ENCODE measurements around the gene PCBP4. TPM values are rescaled to one million over a fixed set of nuclear protein-coding genes. Genes with fewer than 3 reads are reported as not detected.

The PCBP4 gene
- total RNA-seq, 4 donors from 2014 or later = 31.3 to 44.7 (median 37.7) TPM

DNA sequence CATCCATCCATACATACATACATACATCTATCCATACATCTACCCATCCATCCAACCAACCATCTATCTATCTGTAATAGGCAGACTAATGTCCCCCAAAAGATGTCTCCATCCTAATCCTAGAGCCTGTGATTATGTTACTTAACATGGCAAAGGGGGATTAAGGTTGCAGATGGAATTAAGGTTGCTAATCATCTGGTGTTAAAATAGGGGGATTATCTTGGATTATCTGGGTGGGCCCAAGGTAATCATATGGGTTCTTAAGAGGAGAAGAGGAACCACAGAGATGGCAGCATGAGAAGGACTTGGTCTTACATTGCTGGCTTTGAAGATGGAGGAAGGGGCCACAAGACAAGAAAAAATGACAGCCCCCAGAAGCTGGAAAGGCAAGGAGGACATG lies 43.2 kb upstream of the PCBP4 start:
- no peak for TF ChIP-seq CTCF (IDR thresholded peaks at IDR 0.05)
- no peak for TF ChIP-seq POLR2A (IDR thresholded peaks at IDR 0.05)
- no peaks in the 10 kb centered on the region for H3K9me3 ChIP-seq
- no peaks in the 10 kb centered on the region for H3K27me3 ChIP-seq
- no peak for DNase-seq
- H3K4me1 ChIP-seq = peaks cover 0 to 12% (median 0%) of the 10 kb centered on the region in 4 donors
- no peak overlapping the region for H3K4me3 ChIP-seq
- no peaks in the 10 kb centered on the region for H3K36me3 ChIP-seq
- H3K27ac ChIP-seq = no peak overlapping the region

DNA sequence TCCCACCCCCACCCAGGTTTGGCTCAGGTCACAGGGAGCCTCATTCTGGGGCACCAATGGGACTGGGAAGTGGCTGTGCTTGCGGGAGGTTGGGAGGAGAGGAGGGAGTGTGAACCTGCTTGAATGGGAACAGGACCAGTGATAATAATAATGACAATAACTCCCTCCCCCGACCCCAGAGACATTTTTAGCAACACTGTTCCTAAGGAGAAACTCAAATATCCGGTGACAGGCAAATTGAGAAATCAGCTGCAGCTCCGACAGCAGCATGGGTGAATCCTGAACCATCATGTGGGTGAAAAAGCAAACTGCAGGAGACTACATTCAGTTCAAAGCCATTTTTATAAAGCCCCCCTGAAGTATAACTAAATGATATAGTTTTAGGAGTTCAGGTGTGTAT lies 40.0 kb upstream of the PCBP4 start:
- DNase-seq = no peak
- TF ChIP-seq POLR2A (IDR thresholded peaks at IDR 0.05) (no peak), CTCF (IDR thresholded peaks at IDR 0.05) (no peak)
- Histone ChIP-seq H3K36me3 (no peaks in the 10 kb centered on the region), H3K27me3 (no peaks in the 10 kb centered on the region), H3K4me3 (no peak overlapping the region), H3K27ac (no peak overlapping the region), H3K9me3 (no peaks in the 10 kb centered on the region), H3K4me1 (peaks cover 0 to 15% (median 0%) of the 10 kb centered on the region in 4 donors)

- Histone ChIP-seq H3K27me3 (no peaks in the 10 kb centered on the region), H3K4me3 (no peak overlapping the region), H3K9me3 (no peaks in the 10 kb centered on the region), H3K4me1 (peaks cover 0 to 15% (median under 1%) of the 10 kb centered on the region in 4 donors), H3K27ac (no peak overlapping the region), H3K36me3 (no peaks in the 10 kb centered on the region)
- no peak for TF ChIP-seq POLR2A (IDR thresholded peaks at IDR 0.05)
- no peak for TF ChIP-seq CTCF (IDR thresholded peaks at IDR 0.05)
- no peak for DNase-seq
These were observed 39.5 kb upstream of the PCBP4 start for GRCh38 chr3:52006820-52007133.

DNA sequence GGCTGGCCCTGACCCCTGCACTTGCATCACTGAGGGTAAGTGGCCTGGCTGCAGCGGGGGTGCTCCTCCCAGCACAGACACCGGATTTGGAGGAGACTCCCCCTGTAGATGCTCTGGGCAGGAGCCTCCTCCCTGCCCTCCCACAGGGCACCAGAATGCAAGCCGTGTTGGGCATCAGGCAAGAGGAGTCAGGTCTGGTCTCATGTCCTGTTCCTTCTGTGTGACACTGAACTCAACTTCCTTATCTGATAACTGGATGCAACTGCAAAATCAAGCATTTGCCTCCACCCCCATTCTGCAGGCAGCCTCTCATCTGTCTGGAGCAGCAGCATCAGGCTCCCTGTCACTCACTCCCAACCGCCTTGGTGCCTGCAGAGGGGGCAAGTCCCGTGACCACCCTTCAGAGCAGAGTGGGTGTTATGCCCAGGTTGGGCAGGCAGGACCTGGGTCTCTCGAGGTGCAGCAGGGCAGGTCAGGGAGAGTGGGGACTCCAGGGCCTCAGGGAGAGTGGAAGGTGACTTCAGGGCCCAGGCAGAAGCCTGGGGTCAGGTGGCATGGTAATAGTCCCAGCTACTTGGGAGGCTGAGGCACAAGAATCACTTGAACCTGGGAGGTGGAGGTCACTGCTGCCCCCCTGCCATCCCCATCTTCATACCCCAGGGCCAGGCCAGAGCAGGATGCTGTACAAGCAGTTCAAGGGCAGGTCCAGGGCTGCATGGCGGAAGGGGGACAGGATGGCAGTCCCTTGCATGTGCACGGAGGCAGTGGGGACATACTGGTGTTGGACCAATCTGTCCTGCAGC lies 39.0 kb upstream of the PCBP4 start:
- TF ChIP-seq POLR2A (IDR thresholded peaks at IDR 0.05) (no peak), CTCF (IDR thresholded peaks at IDR 0.05) (no peak)
- Histone ChIP-seq H3K27ac (peak overlapping the region in 2 of 4 donors; percentile 3 to 4), H3K4me1 (peaks cover 0 to 19% (median 3%) of the 10 kb centered on the region in 4 donors), H3K4me3 (no peak overlapping the region), H3K9me3 (no peaks in the 10 kb centered on the region), H3K36me3 (no peaks in the 10 kb centered on the region), H3K27me3 (no peaks in the 10 kb centered on the region)
- no peak for DNase-seq

DNA sequence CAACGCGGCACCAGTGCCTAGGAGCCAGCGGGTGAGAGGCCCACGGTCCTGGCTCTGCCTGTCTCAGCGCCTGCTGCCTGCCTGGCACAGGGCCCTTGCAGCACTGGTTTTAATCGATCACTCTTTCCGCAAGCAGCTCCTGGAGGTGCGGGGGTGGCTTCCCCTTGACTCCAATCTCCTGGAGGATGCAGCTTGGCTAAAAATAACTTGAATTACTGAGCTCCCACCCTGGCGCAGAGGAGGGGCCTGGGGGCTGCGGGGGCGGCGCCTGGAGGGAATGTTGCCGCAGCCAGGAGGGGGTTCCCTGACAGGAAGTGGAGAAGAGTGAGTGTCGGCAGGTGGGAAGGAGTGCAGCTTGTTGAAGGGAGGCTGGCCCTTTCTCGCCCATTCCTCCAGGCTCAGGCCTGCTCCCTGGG lies 38.3 kb upstream of the PCBP4 start:
- H3K27ac ChIP-seq = peak overlapping the region in 2 of 4 donors; percentile 3 to 4
- H3K9me3 ChIP-seq = no peaks in the 10 kb centered on the region
- H3K36me3 ChIP-seq = no peaks in the 10 kb centered on the region
- no peak overlapping the region for H3K4me3 ChIP-seq
- peaks cover 0 to 19% (median 3%) of the 10 kb centered on the region in 4 donors for H3K4me1 ChIP-seq
- no peak for DNase-seq
- no peak for TF ChIP-seq POLR2A (IDR thresholded peaks at IDR 0.05)
- TF ChIP-seq CTCF (IDR thresholded peaks at IDR 0.05) = no peak
- H3K27me3 ChIP-seq = no peaks in the 10 kb centered on the region
